Pancreas (tissue), 10 donors: Measurements from ENCODE around the gene NT5DC4. TPM values are rescaled to one million over a fixed set of nuclear protein-coding genes. Genes with fewer than 3 reads are reported as not detected.

Experiments
- ATAC-seq, 4 donors: fragments of 200-7000 bp; cut with Tn5 transposase; one replicate each; pipeline versions ENCODE4 v1.8.0 to v1.9.1; 2020; ENCODE audit warnings: mild to moderate bottlenecking in 4 of 4, moderate library complexity in 4 of 4
- DNase-seq, 6 donors: peaks; one replicate each; pipeline ENCODE4 v3.0.0-alpha.2; 2020
- FAIRE-seq: peaks from 2 replicates; lab custom pipeline; 2012; peaks lifted over from hg19 to GRCh38; lab: Jason Lieb, UNC
- H3K27ac ChIP-seq, 4 donors: fragments of 200-600 bp; sonication (generic); 1 replicate in 3 of 4; 2 replicates in 1 of 4; pipeline versions ENCODE4 v1.5.0 to v1.8.0; 2020
- H3K27me3 ChIP-seq, 4 donors: fragments of 200-600 bp; one replicate each; pipeline ENCODE4 v1.8.0; 2021
- H3K36me3 ChIP-seq, 3 donors: fragments of 200-600 bp; sonication (generic) in 1 of 3; one replicate each; pipeline versions ENCODE4 v1.5.0 to v1.8.0; 2020 to 2021
- H3K4me1 ChIP-seq, 3 donors: fragments of 200-600 bp; one replicate each; pipeline ENCODE4 v1.8.0; 2021
- H3K4me3 ChIP-seq, 4 donors: fragments of 200-600 bp; sonication (generic) in 2 of 4; one replicate each; pipeline versions ENCODE4 v1.5.0 to v1.8.0; 2020 to 2021
- H3K9me3 ChIP-seq, 4 donors: fragments of 200-600 bp; one replicate each; pipeline ENCODE4 v1.8.0; 2021
- WGBS, 2 donors: extraction: QIAGEN DNeasy Blood & Tissue Kit; methylation state at CpG; one replicate each; pipeline ENCODE4 v1.1.7; 2013; 5-methylcytosine and 5-hydroxymethylcytosine counted together
- intact Hi-C, 3 donors: fragments of 100-400 bp; cut with DNase I; formaldehyde crosslinking; loops; one replicate each; pipeline versions ENCODE4 v1.11.1 to v1.14.2; 2022
- polyA plus RNA-seq, 2 donors: library from polyadenylated mRNA; stranded (reverse); fragments of 200-250 nt; gene quantifications; one replicate each; pipeline ENCODE4 v1.2.3, GENCODE V29; 2013
- total RNA-seq, 6 donors: library from RNA; stranded (reverse); fragmentation: NEBNext Ultra II Directional in 4 of 6; extraction: Animal tissue kit (Norgen Biotek cat#: 25700) in 4 of 6; gene quantifications; one replicate each; pipeline versions ENCODE4 v1.2.1 to v1.2.4, GENCODE V29; 2021 to 2023
- TF ChIP-seq, protein P1 (sequence below), 4 donors: fragments of 200-600 bp; sonication (generic) in 3 of 4; IDR thresholded peaks; one replicate each; pipeline versions ENCODE4 v1.5.0 to v1.8.0; 2021; ENCODE audit warnings: antibody characterized with exemption in 4 of 4
- donor health status: healthy with polysubstance abuse.
- donor health status: DM: no; HTN: no; CAD: no; lungs with moderate emphysema.
- donor health status: DM: no; HTN: no; CAD: no.
- donor health status: control.
- donor health status: control.
- donor health status: Bipolar disorder and iron deficiency.
- donor health status: DM: yes; HTN: yes; CAD: no.
- donor health status: DM: no; HTN: no; CAD: no.
- donor health status: DM: no; HTN: no; CAD: no.
- donor health status: DM: yes; HTN: yes; CAD: no.

Gene NT5DC4
- total and polyA plus RNA-seq, 8 donors = 0.09 TPM; not detected in 7

DNA sequence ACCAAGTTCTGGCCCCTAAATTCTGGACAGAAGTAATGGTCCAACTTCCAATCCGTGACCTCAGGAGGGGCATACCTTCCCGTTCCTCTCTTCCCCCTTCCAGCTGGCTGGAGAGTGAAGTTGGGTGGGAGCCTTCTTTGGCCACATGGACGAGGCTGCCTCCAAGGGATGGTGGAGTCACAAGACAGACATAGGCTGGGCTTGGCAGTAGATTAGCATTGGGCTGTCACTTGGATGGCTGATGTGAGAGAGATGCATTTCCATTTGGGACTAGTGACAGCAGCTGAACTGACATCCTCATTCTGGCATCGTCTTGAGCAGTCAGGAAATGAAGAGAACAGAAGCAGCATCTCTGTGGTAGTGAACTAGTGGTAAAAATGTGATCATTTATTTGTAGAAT lies 12.6 kb downstream of the NT5DC4 start:
- no peaks in the 10 kb centered on the region for H3K27me3 ChIP-seq
- no peak overlapping the region for H3K4me3 ChIP-seq
- ATAC-seq (no peak), FAIRE-seq (no peak), DNase-seq (no peak)
- no peaks in the 10 kb centered on the region for H3K9me3 ChIP-seq
- TF ChIP-seq, protein P1, sequence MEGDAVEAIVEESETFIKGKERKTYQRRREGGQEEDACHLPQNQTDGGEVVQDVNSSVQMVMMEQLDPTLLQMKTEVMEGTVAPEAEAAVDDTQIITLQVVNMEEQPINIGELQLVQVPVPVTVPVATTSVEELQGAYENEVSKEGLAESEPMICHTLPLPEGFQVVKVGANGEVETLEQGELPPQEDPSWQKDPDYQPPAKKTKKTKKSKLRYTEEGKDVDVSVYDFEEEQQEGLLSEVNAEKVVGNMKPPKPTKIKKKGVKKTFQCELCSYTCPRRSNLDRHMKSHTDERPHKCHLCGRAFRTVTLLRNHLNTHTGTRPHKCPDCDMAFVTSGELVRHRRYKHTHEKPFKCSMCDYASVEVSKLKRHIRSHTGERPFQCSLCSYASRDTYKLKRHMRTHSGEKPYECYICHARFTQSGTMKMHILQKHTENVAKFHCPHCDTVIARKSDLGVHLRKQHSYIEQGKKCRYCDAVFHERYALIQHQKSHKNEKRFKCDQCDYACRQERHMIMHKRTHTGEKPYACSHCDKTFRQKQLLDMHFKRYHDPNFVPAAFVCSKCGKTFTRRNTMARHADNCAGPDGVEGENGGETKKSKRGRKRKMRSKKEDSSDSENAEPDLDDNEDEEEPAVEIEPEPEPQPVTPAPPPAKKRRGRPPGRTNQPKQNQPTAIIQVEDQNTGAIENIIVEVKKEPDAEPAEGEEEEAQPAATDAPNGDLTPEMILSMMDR (IDR thresholded peaks at IDR 0.05) = no peak
- H3K4me1 ChIP-seq = peaks cover 0 to 4% (median 0%) of the 10 kb centered on the region in 3 donors
- WGBS, 2 donors = 62 to 71% methylated on average over 4 of the region's 4 CpGs
- H3K36me3 ChIP-seq = no peaks in the 10 kb centered on the region
- intact Hi-C loops = no loop called here
- H3K27ac ChIP-seq = no peak overlapping the region

- TF ChIP-seq, protein P1 (IDR thresholded peaks at IDR 0.05) = no peak
- Histone ChIP-seq H3K4me3 (no peak overlapping the region), H3K9me3 (no peaks in the 10 kb centered on the region), H3K27me3 (no peaks in the 10 kb centered on the region), H3K36me3 (no peaks in the 10 kb centered on the region), H3K27ac (no peak overlapping the region), H3K4me1 (peaks cover 0 to 5% (median 0%) of the 10 kb centered on the region in 3 donors)
- FAIRE-seq = no peak
- intact Hi-C loops = no loop called here
- 12 to 18% methylated on average over 1 of the region's 1 CpG for WGBS, 2 donors
- DNase-seq = no peak
- ATAC-seq = no peak
These were observed 13.1 kb downstream of the NT5DC4 start for GRCh38 chr2:112733871-112734270.

DNA sequence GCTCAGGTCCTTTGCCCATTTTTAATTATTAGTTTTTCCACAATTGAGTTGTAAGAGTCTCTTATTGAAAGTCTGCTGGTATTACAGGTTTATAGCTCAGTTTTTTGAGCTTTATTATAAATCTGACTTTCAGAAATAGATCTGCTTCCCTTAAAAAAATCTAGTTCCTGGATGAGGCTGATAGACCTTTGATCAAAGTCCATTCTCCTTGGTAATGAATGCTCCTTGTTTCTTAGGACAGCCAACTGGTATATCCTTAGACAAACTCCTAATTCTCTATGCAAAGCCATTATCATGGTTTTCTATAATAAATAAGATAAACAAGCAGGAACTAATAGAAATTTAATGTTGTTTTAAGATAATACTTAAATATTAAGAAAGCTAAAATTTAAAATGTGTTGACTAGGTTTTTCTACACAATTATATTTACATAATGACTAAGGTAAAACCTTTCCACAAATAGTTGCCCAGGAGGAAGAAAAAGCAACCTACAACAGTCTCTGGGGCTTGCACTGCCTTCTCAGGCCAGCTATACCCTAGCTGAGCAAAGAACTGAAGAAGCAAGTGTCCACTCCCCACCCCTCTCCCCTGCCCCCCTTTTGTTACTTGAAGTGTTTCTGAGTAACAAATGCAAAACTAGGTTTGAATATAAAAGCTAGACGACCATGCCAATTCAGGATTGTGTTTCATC lies 16.9 kb downstream of the NT5DC4 start:
- 73 to 75% methylated on average over 1 of the region's 1 CpG for WGBS, 2 donors
- Histone ChIP-seq H3K36me3 (no peaks in the 10 kb centered on the region), H3K4me1 (peaks cover 0 to 5% (median 0%) of the 10 kb centered on the region in 3 donors), H3K4me3 (no peak overlapping the region), H3K27me3 (no peaks in the 10 kb centered on the region), H3K27ac (no peak overlapping the region), H3K9me3 (no peaks in the 10 kb centered on the region)
- intact Hi-C loops = no loop called here
- peak in 3 of 4 donors; percentile 53 to 76 (median 65) for ATAC-seq
- TF ChIP-seq, protein P1 (IDR thresholded peaks at IDR 0.05) = no peak
- no peak for DNase-seq
- no peak for FAIRE-seq

- Histone ChIP-seq H3K36me3 (no peaks in the 10 kb centered on the region), H3K4me1 (peaks cover 0 to 5% (median 0%) of the 10 kb centered on the region in 3 donors), H3K27me3 (no peaks in the 10 kb centered on the region), H3K27ac (no peak overlapping the region), H3K4me3 (no peak overlapping the region), H3K9me3 (no peaks in the 10 kb centered on the region)
- ATAC-seq (no peak), FAIRE-seq (no peak), DNase-seq (no peak)
- TF ChIP-seq, protein P1 (IDR thresholded peaks at IDR 0.05) = no peak
- 88 to 92% methylated on average over 7 of the region's 7 CpGs for WGBS, 2 donors
- intact Hi-C loops = no loop called here
These were observed 19.7 kb downstream of the NT5DC4 start for GRCh38 chr2:112740527-112740926.
